ENCODE data around the gene WDR12.
"Not testable (repeated sequence)": the region's sequence is repeated elsewhere in the genome, so short reads cannot be mapped to it uniquely, and the experiment has no call there.

The WDR12 gene

DNA sequence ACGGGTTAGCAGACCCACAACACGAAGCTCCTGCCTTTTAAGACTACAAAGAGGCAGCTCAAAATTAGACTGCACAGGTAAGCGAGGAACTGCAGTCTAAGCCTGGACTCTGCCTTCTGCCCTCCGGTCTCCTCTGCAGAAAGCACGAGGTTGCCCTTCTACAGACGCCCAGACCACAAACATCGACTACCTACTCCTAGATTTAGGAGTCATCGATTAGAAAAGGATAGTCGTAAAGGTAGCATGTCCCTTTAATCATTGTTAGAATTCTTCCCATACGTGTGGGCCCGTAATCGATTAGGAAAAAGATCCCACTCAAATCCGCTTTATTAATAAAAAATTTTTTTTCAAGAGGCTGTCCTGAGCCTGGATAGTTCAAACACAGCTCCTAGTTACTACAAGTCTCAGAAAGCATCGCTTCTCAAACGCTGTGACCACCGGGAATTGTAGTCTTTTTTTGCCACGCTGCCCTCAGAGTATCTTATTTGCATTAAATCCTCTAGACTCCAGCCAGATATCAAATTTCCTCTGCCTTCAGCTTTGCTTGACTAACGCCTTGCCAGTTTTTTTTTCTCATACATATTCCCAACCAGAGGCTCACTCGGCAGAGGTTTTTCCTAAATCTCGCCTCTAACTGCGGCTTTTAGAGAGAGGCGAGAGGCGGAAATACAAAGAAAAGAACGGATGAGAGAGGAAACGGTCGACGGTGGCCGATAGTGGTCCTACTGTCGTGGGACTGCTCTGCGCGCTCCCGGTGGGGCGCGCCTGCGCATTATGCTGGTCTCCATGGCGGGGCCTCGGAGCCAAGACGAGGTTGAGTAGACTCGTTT, at the start of gene WDR12, which contains the start of gene CARF:
WDR12 (minus strand) TSS at position 162 of the 830 bp plus-strand sequence. CDS start 197 bp downstream, outside the sequence.
CARF (plus strand) TSS at position 764 of the 830 bp plus-strand sequence. CDS start 29,628 bp downstream, outside the sequence.
- DNase-seq, result peak; percentile 95

DNA sequence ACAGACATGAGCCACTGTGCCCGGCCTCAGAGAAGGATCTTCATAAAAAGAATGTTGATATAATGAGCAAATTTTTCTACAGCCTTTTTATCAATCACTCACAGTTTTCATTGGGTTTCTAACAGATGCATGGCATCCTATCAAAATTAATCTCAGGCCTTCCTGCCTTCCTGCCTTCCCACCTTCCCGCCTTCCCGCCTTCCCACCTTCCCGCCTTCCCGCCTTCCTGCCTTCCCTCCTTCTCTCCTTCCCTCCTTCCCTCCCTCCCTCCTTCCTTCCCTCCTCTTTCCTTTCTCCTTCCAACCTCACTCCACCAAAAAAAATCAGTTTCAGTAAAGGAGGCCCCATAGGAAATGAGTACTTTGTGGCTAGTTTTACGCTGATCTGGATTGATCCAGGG, 49.1 kb upstream of the WDR12 start:
- DNase-seq, result no peak

DNA sequence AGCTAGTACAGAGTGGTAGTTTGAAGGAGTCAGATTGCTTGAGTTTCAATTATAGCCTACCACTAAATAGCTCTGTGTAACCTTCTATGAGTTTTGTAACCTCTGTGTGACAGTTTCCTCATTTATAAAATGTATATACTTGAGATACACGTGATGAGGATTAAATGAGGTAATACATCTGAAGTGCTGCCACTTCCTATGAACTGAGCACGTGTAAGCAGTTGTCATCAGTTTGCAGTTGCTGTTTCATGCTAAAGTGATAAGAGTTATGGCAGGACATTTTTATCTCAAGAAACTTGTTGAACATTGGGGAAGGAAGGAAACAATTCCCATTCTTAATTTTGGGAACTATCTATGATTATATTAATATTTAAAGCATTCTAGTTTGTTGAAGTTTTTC, 39.1 kb upstream of the WDR12 start:
- no peak for DNase-seq

DNA sequence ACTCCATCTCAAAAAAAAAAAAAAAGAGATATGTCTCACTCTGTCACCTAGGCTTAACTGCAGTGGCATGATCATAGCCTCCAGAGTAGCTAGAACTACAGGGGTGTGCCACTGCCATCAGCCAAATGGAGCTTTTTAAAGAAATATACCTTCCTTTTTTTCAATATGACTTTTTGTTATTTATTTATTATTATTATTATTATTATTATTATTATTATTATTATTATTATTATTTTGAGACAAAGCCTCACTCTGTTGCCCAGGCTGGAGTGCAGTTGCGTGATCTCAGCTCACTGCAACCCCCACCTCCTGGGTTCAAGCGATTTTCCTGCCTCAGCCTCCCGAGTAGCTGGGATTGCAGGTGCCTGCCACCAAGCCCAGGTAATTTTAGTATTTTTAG, 37.9 kb upstream of the WDR12 start:
- not testable (repeated sequence) for DNase-seq

DNA sequence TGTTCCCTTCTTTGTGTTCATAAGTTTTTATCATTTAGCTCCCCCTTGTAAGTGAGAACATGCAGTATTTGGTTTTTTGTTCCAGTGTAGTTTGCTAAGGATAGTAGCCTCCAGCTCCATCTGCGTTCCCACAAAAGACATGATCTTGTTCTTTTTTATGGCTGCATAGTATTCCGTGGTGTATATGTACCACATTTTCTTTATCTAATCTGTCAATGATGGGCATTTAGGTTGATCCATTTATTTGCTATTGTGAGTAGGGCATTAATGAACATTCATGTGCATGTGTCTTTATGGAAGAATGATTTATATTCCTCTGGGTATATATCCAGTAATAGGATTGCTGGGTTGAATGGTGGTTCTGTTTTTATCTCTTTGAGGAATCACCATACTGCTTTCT, 34.0 kb upstream of the WDR12 start:
- DNase-seq, result no peak

DNA sequence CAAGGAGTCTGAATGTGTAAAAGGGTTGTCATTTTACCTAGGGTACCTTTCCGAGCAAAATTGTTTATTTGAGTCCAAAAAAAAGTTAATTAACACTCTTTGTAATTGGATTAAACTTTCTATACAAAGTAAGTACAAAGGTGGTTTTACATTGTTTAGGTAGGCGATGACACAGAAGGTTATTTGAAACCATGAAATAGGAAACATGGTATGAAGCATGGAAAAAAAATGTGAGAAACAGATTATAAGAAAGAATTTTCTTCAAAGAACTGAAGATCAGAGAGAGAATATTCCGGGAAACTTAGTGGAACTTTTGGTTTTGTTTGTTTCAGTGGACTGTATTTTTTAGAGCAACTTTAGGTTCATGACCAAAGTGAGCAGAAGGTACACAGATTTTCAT, 33.3 kb upstream of the WDR12 start:
- no peak for DNase-seq

DNA sequence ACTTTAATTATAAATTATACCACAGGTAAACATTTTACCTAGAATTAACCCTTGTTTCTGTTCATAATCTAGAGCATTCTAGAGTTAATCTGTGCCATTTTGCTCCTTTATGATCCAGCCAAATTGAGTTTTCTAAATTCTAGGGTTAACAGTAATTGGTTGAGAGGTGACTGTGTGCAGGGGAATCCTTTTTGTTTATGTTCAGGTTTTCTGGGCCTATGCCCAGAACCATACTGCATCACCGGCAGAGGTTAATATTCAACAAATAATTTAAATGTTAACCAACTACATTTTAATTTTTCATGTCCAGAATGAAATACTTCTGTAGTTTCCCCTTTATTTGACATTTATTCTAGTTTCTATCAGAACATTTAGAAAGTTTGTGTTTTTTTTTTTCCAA, 32.9 kb upstream of the WDR12 start:
- no peak for DNase-seq

DNA sequence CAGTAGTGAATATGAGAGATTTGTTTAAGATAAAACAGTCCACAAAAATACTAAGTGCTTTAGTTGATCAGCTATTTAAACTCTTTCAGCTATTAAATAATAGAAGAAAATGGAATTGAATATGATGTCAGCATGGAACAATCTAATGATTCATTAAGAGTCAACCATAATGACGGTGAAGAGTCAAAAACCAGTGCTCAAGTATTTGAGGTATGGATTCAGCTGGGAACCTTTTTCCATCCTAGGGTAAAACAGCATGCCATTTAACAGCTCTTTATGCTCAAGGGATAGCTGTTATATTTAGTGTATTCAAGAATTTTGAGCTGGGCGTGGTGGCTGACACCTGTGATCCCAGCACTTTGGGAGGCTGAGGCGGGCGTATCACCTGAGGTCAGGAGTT, 30.3 kb upstream of the WDR12 start:
- DNase-seq, result no peak

DNA sequence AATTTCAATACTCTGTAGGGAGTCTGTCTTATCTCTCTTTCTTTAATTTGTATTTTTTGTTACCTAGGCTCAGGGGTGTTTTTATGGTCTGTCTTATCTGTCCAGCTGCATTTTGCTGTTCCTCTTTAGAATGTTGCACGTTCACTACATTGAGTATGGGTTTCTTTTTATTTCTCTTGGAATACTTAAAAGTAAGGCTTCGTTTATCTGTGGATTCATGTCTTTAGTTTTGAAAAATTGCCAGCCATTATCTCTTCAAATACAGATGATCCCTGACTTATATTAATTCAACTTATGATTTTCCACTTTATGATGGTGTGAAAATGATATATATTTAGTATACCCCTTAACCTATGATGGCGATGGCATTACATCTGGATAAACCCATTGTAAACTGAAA, 27.5 kb upstream of the WDR12 start:
- DNase-seq, result no peak

DNA sequence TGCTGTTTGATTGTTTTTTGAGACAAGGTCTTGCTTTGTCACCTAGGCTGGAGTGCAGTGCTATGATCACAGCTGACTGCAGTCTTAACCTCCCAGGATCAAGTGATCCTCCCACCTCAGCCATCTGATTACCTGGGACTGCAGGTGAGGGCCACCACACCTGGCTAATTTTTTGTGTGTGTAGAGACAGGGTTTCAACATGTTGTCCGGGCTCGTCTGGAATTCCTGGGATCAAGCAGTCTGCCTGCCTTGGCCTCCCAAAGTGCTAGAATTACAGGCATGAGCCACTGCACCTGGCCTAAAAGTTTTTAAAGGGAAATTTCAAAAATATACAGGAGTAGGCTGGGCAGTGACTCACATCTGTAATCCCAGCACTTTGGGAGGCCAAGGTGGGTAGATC, 23.0 kb upstream of the WDR12 start:
- DNase-seq, result no peak

DNA sequence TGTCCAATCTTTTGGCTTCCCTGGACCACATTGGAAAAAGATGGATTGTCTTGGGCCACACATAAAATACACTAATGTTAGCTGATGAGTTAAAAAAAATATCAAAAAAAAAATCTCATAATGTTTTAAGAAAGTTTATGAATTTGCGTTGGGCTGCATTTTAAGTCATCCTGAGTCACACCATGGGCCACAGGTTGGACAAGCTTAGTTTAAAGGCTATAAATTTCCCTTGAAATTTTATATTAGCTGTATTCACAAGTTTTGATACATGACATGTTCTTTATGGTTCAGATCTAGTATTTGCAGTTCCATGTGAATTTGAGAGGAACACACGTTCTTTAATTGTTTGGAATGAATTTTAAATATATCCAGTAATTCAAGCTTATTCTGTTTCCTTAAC, 22.5 kb upstream of the WDR12 start:
- DNase-seq, result no peak

DNA sequence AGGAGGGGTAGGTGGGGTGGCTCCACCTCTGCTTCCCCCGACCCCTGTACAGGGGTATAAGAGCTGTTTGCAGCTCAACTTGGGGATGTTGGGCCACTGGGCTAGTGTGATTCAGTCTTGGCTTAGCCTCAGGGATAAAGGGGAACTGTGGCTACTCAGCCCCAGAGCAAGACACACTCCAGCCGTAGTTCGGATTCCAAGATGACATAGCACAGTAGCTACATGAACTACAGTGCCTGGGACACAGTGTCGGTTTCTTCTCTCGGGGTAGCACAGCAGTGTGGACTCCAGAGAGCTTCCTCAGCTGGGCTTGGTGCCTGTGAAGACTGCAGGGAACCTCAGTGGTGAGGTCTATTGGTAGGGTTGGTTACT, 21.7 kb upstream of the WDR12 start:
- no peak for DNase-seq

DNA sequence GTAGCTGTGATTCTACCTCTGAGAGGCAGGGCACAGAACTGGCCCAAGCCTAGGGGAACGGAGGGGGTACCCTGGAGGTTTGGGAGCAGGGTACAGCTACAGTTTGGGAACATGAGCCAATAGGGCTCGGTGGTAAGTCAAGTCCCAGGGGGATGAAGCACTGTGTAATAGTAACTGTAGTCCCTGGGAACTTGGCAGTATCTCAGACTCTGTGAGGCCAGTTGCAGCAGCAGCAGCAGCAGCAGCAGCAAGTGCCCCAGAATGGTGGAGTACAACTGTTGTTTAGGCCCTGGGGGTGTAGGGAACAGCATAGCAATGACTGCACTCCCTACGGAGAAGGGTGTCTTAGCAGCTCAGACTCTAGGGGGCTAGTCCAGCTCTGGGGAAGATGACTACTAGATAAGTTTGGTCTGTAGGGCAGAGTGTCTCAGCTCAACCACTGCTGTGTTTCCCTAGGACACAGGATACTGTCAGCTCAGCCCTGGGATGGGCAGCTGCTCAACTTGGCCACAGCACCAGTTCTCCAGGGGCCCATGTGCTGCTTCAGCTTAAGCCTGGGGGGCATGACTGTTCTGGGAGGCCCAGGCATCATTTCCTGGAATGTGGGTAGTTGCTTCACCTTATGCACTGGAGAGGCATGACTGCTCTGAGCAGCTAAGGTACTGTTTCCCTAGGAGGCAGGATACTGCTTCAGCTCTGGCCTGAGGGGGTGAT, 21.1 kb upstream of the WDR12 start:
- no peak for DNase-seq

DNA sequence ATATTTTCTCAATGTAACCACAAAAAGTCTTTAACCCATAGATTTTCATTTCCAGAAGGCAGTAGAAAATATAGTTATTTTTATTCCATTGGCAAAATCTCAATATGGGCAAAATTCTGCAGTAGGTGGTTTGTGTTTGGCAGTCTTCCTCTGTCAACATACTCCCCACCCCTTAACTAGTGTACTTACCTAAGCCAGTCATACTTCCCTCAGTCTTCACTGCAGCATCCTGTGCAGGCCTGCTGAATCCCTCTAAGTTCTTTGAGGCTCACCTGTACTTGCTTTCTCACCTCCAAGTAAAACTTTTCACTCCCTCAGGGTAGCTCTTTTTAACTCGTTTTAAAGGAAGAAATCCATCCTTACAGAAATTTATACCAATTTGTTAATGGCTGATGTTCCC, 7.4 kb upstream of the WDR12 start:
- no peak for DNase-seq

DNA sequence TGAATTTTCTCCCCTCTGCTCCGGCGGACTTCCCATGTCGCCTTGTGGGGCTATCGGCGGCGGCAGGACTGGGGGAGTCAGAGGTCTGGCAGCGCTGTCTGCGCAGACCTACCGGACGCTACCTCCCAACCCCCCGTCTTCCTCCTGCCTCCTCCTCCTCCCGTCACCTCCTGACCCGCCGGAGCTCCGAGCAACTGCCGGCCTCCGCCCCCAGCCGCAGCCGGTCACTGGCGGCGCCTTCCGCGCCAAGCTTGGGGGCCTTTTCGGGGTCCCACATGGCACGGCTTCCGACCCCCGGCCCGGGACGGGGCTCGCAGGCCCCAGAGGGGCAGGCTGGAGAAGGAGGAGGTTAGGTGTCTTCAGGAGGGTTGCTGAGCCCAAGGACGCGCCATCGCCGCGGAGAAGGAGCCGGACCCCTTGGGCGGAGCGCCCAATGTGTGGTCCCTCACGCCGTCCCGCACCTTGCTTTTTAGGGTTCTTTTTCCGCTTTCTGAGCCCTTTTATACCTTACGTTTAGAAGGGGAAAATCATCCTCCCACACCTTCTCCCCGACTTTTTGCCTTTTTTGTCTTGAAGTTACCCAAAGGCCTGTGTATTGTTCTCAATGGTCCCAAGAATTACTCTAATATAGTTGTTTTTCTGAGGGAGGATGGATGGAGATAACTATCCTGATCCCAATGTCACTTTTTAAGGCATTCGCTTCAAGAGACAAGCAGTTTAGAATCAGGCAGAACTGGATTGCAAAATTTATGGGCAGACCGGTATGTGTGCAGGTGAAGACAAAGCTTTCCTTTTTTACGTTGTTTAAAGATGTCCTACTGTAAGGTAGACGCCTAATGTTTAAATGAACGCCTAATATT, 1.1 kb upstream of the WDR12 start:
- not testable (repeated sequence) for DNase-seq

DNA sequence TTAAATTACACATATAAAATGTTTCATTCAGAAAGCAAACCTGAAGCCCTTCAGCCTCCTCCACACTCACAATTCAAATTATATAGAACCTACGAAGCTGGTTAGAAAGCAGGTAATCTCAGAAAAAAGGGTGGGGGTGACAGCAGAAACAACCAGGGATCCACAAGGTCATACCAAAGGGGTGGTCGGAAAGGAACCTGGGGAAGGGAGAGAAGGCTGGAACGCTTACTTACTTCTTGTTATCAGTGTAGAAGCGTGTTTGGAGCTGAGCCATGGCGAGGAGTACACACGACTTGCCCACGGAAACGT, 316 bp downstream of the WDR12 start:
- DNase-seq, result no peak

DNA sequence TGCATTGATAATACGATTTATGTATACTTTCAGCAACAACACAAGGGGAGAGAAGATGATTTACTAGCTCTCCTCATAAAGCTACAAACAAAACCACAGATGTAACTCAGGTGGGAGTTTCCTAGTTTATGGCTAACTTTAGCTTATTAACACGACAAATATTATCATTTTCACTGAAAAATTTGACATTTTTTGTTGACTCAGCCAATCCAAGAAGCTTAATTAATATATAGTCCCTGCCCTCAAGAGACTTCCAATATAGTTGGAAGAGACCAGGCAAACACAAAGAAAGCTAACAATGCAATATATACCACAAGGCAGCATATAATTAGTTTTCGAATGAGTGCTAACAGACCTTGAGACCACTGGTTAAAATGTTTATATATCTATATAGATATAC, 775 bp downstream of the WDR12 start:
- DNase-seq, result no peak

DNA sequence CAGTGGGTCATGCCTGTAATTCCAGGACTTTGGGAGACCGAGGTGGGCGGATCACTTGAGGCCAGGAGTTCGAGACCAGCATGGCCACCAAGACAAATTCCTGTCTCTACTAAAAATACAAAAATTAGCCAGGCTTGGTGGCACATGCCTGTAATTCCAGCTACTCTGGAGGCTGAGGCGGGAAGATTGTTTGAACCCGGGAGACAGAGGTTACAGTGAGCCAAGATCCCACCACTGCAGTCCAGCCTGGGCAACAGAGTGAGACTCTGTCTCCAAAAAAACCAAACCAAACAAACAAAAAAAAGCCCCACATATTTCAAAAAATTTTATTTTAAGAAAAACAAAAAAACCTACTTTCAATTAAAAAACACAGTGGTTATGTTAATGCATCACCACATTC, 1.2 kb downstream of the WDR12 start:
- DNase-seq, result not testable (repeated sequence)

DNA sequence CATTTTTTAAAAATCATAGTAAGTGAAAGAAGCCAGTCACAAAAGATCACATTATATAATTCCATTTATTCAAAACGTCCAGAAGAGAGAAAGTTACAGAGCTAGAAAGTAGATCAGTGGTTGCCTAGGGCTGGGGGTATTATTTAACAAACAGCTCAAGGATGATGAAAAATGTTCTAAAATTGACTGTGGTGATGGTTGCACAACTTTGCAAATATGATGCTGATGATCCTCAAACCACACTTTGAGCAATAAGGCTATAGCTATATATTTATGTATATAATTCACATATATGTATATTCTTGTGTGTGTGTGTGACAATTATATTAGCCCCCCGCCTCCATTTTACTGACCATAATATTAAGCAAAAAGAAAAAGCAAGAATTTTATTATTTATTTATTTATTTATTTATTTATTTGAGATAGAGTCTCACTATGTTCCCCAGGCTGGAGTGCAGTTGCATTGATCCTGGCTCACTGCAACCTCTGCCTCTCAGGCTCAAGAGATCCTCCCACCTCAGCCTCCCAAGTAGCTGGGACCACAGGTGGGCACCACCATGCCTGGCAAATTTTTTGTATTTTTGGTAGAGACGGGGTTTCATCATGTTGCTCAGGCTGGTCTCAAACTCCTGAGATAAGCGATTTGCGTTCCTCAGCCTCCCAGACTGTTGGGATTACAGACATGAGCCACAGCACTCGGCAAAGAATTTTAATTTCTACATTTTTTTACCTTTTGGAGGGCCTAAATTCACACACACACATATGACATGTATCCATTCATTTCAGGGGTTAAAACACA, 1.9 kb downstream of the WDR12 start:
- DNase-seq, result no peak

DNA sequence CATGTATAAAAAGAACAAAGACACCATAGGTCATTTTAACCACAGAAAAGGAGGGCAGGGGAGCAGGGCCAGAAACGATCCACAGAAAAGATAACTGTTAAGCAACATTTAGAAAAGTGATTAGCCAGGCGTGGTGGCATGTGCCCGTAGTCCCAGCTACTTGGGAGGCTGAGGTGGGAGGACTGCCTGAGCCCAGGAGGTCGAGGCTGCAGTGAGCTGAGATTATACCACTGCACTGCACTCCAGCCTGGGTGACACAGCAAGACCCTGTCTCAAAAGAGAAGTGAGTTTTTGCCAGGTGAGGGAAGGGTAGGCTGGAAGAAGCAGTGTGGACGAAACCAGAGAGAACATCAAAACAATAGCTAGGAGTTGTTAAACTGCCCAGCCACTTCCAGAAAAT, 3.3 kb downstream of the WDR12 start:
- DNase-seq, result no peak

DNA sequence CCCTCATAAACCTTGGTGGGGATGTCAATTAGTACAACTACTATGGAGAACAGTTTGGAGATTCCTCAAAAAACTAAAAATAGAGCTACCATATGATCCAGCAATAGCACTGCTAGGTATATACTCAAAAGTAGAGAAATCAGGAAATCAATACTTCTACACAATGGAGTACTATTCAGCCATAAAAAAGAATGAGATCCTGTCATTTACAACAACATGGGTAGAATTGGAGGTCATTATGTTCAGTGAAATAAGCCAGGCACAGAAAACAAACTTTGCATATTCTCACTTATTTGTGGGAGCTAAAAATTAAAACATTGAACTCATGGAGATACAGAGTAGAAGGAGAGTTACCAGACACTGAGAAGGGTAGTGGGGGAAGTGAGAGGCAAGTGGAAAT, 6.0 kb downstream of the WDR12 start:
- DNase-seq, result not testable (repeated sequence)

DNA sequence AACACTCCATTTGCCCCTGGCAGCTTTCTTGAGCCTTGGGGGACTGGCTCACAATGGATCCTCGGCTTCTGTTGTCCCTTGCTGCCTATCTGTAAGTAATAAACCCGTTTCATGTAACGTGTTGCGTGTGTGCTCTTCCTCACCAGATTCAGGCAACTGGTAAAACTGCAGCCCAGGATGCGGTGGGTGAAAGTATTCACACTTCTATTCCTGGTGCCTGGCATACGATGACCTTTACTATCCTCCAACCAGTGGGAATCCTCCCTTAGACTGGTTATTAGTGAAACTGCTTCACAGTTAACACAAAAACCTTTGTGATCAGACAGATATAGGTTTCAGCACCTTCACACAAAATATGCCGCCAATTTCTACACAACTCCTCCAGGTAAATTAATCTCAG, 26.3 kb downstream of the WDR12 start:
- no peak for DNase-seq

All from midbrain (tissue), 1 donor.